ENCODE data around the gene SMAD3.
A peak's percentile ranks its signal among the peaks of the same experiment; 100 is the strongest.

Gene SMAD3

GRCh38 chr15:67102599-67102929 is 37.2 kb downstream of the SMAD3 start:
- Mint-ChIP-seq H3K4me3 (no peak overlapping the region), H3K27ac (no peak overlapping the region), H3K36me3 (no peaks in the 10 kb centered on the region), H3K9me3 (ENCODE audit: low read depth) (no peaks in the 10 kb centered on the region), H3K4me1 (ENCODE audit: low read depth) (peaks cover 42% of the 10 kb centered on the region), H3K27me3 (no peaks in the 10 kb centered on the region)

GRCh38 chr15:67103021-67103420 is 37.6 kb downstream of the SMAD3 start:
- Mint-ChIP-seq H3K36me3 (no peaks in the 10 kb centered on the region), H3K4me1 (ENCODE audit: low read depth) (peaks cover 40% of the 10 kb centered on the region), H3K27me3 (no peaks in the 10 kb centered on the region), H3K4me3 (no peak overlapping the region), H3K9me3 (ENCODE audit: low read depth) (no peaks in the 10 kb centered on the region), H3K27ac (no peak overlapping the region)

- peaks cover 41% of the 10 kb centered on the region for H3K4me1 Mint-ChIP-seq (ENCODE audit: low read depth)
- no peak overlapping the region for H3K27ac Mint-ChIP-seq
- H3K36me3 Mint-ChIP-seq: no peaks in the 10 kb centered on the region
- peak overlapping the region; percentile 65 for H3K4me3 Mint-ChIP-seq
- H3K27me3 Mint-ChIP-seq: no peaks in the 10 kb centered on the region
- no peaks in the 10 kb centered on the region for H3K9me3 Mint-ChIP-seq (ENCODE audit: low read depth)
Observed at GRCh38 chr15:67103432-67103831, 38.0 kb downstream of the SMAD3 start.

GRCh38 chr15:67103869-67104268 is 38.5 kb downstream of the SMAD3 start:
- no peaks in the 10 kb centered on the region for H3K9me3 Mint-ChIP-seq (ENCODE audit: low read depth)
- peak overlapping the region; percentile 65 for H3K4me3 Mint-ChIP-seq
- no peaks in the 10 kb centered on the region for H3K36me3 Mint-ChIP-seq
- H3K27ac Mint-ChIP-seq: no peak overlapping the region
- no peaks in the 10 kb centered on the region for H3K27me3 Mint-ChIP-seq
- peaks cover 41% of the 10 kb centered on the region for H3K4me1 Mint-ChIP-seq (ENCODE audit: low read depth)

- H3K4me3 Mint-ChIP-seq: peak overlapping the region; percentile 65
- H3K27ac Mint-ChIP-seq: no peak overlapping the region
- H3K9me3 Mint-ChIP-seq (ENCODE audit: low read depth): no peaks in the 10 kb centered on the region
- H3K4me1 Mint-ChIP-seq (ENCODE audit: low read depth): peaks cover 40% of the 10 kb centered on the region
- no peaks in the 10 kb centered on the region for H3K36me3 Mint-ChIP-seq
- H3K27me3 Mint-ChIP-seq: no peaks in the 10 kb centered on the region
Observed at GRCh38 chr15:67104510-67104909, 39.1 kb downstream of the SMAD3 start.

- Mint-ChIP-seq H3K9me3 (ENCODE audit: low read depth) (no peaks in the 10 kb centered on the region), H3K4me1 (ENCODE audit: low read depth) (peaks cover 41% of the 10 kb centered on the region), H3K27me3 (no peaks in the 10 kb centered on the region), H3K27ac (peak overlapping the region; percentile 86), H3K36me3 (no peaks in the 10 kb centered on the region), H3K4me3 (peak overlapping the region; percentile 65)
Observed at GRCh38 chr15:67105065-67105951, 39.9 kb downstream of the SMAD3 start.

- Mint-ChIP-seq H3K4me3 (peak overlapping the region; percentile 50), H3K27me3 (no peaks in the 10 kb centered on the region), H3K36me3 (peaks cover 3% of the 10 kb centered on the region), H3K9me3 (ENCODE audit: low read depth) (no peaks in the 10 kb centered on the region), H3K27ac (peak overlapping the region; percentile 86), H3K4me1 (ENCODE audit: low read depth) (peaks cover 50% of the 10 kb centered on the region)
Observed at GRCh38 chr15:67105991-67106763, 40.8 kb downstream of the SMAD3 start.

GRCh38 chr15:67106764-67107013 is 41.3 kb downstream of the SMAD3 start:
- Mint-ChIP-seq H3K4me3 (peak overlapping the region; percentile 50), H3K27me3 (no peaks in the 10 kb centered on the region), H3K4me1 (ENCODE audit: low read depth) (peaks cover 55% of the 10 kb centered on the region), H3K27ac (peak overlapping the region; percentile 86), H3K9me3 (ENCODE audit: low read depth) (no peaks in the 10 kb centered on the region), H3K36me3 (peaks cover 4% of the 10 kb centered on the region)

GRCh38 chr15:67107014-67107812 is 41.8 kb downstream of the SMAD3 start:
- H3K27ac Mint-ChIP-seq: peak overlapping the region; percentile 86
- H3K4me3 Mint-ChIP-seq: no peak overlapping the region
- no peaks in the 10 kb centered on the region for H3K9me3 Mint-ChIP-seq (ENCODE audit: low read depth)
- H3K4me1 Mint-ChIP-seq (ENCODE audit: low read depth): peaks cover 55% of the 10 kb centered on the region
- peaks cover 4% of the 10 kb centered on the region for H3K36me3 Mint-ChIP-seq
- no peaks in the 10 kb centered on the region for H3K27me3 Mint-ChIP-seq

- Mint-ChIP-seq H3K9me3 (ENCODE audit: low read depth) (no peaks in the 10 kb centered on the region), H3K27me3 (no peaks in the 10 kb centered on the region), H3K4me1 (ENCODE audit: low read depth) (peaks cover 61% of the 10 kb centered on the region), H3K36me3 (peaks cover 4% of the 10 kb centered on the region), H3K4me3 (no peak overlapping the region), H3K27ac (peak overlapping the region; percentile 36)
Observed at GRCh38 chr15:67108122-67108961, 42.9 kb downstream of the SMAD3 start.

- peaks cover 69% of the 10 kb centered on the region for H3K4me1 Mint-ChIP-seq (ENCODE audit: low read depth)
- no peak overlapping the region for H3K4me3 Mint-ChIP-seq
- H3K9me3 Mint-ChIP-seq (ENCODE audit: low read depth): no peaks in the 10 kb centered on the region
- H3K27ac Mint-ChIP-seq: peak overlapping the region; percentile 36
- no peaks in the 10 kb centered on the region for H3K27me3 Mint-ChIP-seq
- peaks cover 6% of the 10 kb centered on the region for H3K36me3 Mint-ChIP-seq
Observed at GRCh38 chr15:67109141-67110034, 44.0 kb downstream of the SMAD3 start.

GRCh38 chr15:67110361-67110781 is 45.0 kb downstream of the SMAD3 start:
- Mint-ChIP-seq H3K4me3 (no peak overlapping the region), H3K9me3 (ENCODE audit: low read depth) (no peaks in the 10 kb centered on the region), H3K27ac (peak overlapping the region; percentile 46), H3K27me3 (no peaks in the 10 kb centered on the region), H3K36me3 (peaks cover 7% of the 10 kb centered on the region), H3K4me1 (ENCODE audit: low read depth) (peaks cover 78% of the 10 kb centered on the region)

GRCh38 chr15:67110958-67111864 is 45.8 kb downstream of the SMAD3 start:
- Mint-ChIP-seq H3K9me3 (ENCODE audit: low read depth) (no peaks in the 10 kb centered on the region), H3K27me3 (no peaks in the 10 kb centered on the region), H3K4me1 (ENCODE audit: low read depth) (peaks cover 80% of the 10 kb centered on the region), H3K36me3 (peaks cover 10% of the 10 kb centered on the region), H3K27ac (peak overlapping the region; percentile 51), H3K4me3 (peak overlapping the region; percentile 21)
